IPS-18c (cell line): ENCODE data around the gene GPBP1L1.
A peak's percentile ranks its signal among the peaks of the same experiment; 100 is the strongest.
"Not testable (repeated sequence)": the region's sequence is repeated elsewhere in the genome, so short reads cannot be mapped to it uniquely, and the experiment has no call there.

Source experiments
- H3K4me3 ChIP-seq: 2 replicates; pipeline ENCODE4 v1.7.0; 2013; ENCODE audit warnings: low read depth, mild to moderate bottlenecking, low read length, moderate library complexity; ENCODE audit not compliant: insufficient read depth
- H3K9me3 ChIP-seq: one replicate; pipeline ENCODE4 v1.6.1; 2013; ENCODE audit warnings: mild to moderate bottlenecking, low read length, moderate library complexity; ENCODE audit not compliant: control insufficient read depth, insufficient read depth

The GPBP1L1 gene

DNA sequence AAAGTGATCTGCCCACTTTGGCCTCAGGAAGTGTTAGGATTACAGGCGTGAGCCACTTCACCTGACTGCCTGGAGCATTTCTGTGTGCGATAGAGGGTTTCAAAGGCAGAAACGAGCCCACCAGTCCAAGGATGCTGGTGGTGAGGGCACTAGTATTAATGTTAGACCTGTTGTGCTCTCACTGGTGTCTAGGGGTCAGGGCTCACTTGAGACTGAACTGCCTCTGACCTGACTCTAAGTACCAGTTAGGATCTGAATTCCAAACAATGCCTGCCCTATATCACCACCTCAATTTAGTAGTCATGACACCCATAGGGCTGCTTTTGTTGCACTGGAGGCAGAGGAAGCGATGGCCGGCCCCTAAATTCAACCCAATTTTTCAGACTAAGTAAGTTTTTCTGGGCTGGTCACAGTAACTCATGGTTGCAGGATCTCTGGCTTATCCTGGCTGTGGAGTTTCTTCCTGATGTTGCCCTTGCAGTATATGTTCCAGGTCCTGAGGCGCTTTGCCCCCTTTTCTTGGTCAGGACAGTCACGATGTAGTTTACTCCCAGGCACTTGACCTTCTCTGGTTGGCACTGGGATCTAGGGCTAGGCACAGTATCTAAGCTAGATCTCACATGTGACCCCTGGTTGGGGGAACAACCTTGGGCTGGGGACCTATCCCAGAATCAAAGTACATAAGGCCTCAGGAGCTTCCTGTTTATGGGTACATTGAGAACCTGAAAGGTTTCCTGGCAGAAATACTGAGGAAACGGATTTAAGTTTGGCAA is 67.0 kb downstream of the GPBP1L1 start:
- H3K9me3 ChIP-seq = peaks cover 2% of the 10 kb centered on the region

DNA sequence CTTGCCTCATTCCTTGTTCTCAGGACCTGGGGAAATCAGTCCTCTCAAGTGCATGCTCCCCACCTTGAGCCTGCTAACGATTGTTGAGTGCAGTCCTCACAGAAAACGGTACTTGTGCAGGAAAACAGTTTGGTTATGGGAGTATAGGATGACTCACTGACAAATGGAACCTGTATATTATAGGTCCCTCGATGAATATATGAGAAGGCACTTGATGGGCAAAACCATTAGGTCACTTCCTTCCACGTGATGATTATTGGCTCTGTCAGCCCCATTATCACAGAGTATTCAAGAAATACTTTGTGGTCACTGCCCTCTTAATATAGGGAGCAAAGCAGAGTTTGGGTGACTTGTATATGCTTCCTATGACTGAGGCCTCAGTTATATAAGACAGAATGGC is 68.7 kb downstream of the GPBP1L1 start:
- H3K4me3 ChIP-seq = no peak overlapping the region

More for the DNA sequence above, 67.0 kb downstream of the GPBP1L1 start:
- H3K4me3 ChIP-seq = no peak overlapping the region

DNA sequence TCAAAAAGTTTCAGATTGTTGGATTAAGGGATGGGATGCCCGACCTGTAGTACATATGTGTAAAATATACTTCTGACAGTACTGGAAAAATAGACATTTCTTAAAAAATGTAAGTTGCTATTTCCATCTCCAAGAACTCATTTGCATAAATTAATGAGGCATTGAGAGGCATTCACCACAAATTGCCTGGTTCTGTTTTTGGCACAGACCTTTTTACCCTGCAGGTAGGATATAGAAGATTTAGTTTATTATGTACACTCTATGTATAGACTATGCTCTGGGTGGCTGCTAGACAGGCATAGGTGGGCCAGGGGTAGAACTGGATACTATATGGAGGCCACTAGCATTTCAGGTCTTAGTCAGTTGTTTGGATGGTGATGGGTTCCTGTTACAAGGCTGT is 70.4 kb downstream of the GPBP1L1 start:
- H3K9me3 ChIP-seq = no peaks in the 10 kb centered on the region
- H3K4me3 ChIP-seq = no peak overlapping the region

More for the DNA sequence above, 68.7 kb downstream of the GPBP1L1 start:
- peaks cover 2% of the 10 kb centered on the region for H3K9me3 ChIP-seq

DNA sequence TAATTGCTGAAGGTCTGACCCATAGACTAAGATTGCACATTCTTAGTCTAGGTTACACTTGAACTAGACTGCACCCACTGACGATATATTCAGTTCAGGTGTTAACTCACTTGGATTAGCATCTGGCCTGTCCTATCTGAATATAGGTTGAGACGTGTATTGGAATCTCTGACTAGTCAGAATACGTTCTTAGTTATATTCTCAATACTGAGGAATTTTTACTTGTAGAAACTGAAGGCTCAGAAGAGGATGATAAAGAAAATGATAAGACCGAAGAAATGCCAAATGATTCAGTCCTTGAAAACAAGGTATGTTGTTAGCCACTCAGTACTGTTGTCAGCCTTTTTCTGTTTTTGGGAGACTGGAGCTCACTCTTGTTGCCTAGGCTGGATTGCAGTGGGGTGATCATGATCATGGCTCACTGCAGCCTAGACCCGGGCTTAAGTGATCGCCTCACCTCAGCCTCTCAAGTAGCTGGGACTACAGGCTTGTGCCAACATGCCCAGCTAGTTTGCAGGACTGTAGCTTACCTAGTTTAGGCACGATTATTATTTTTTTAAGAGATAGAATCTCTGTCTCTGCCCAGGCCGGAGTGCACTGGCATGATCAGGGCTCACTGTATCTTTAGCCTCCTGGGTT is 73.3 kb downstream of the GPBP1L1 start:
- H3K9me3 ChIP-seq = no peaks in the 10 kb centered on the region
- H3K4me3 ChIP-seq = no peak overlapping the region

DNA sequence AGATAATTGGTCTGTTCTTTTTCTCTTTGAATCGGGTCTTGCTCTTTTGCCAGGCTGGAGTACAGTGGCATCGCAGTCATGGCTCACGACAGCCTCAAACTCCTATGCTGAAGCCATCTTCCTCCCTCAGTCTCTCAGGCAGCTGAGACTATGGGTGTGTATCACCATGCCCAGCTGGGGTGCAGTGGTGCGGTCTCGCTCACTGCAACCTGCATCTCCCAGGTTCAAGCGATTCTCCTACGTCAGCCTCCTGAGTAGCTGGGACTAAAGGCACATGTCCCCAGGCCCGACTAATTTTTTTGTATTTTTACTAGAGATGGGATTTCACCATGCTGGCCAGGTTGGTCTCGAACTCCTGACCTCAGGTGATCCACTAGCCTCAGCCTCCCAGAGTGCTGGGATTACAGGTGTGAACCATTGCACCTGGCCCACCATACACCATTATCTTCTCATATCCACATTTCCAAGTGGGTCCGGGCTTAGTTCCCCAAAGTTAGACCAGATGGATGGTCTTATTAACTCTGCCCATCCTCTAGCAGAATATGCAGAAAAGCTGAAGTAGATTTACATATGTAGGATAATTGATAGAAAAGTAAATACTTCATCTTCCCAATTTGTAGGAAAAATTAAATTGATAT is 75.6 kb downstream of the GPBP1L1 start:
- Histone ChIP-seq H3K4me3 (no peak overlapping the region), H3K9me3 (no peaks in the 10 kb centered on the region)

DNA sequence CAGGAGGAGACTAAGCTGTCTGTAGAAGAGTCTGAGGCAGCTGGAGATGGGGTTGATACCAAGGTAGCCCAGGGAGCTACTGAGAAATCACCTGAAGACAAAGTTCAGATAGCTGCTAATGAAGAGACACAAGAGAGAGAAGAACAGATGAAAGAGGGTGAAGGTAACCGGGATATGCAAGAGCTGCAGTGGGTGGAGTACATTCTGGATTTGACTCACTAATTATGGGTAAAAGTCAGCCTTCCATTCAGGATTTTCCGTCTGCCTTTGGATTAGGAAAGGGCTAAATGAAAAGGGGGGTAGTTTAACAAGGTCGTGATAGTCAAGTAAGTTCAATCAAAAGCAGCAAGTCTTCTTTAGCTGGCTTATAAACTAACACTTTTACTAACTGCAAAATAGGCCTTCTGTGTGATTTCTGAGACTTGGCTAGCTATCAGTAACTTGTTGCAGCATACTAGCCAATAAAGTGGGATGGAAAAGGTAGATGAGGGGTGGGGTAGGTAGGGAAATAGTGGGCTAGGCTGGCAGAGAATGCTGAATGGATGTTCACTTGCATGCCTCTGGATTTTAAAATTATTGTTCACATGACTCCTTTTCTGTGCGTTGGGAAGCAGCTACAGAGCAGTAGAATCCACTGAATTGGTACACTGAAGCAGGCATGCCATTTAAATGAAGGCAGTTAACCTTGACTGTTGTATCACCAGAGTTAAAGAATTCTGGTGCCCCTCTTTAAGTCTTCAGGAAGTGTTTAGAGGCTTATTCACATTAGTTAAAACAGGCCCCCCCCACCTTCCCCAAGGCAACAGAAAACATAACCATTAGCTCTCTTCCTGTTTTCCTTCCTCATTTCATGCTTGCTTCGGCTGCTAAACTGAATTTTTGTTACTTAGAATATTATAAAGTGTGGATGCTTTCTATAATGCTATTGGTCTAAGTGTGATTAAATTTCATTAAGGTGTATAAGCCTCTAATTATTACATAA is 77.9 kb downstream of the GPBP1L1 start:
- Histone ChIP-seq H3K9me3 (no peaks in the 10 kb centered on the region), H3K4me3 (no peak overlapping the region)

DNA sequence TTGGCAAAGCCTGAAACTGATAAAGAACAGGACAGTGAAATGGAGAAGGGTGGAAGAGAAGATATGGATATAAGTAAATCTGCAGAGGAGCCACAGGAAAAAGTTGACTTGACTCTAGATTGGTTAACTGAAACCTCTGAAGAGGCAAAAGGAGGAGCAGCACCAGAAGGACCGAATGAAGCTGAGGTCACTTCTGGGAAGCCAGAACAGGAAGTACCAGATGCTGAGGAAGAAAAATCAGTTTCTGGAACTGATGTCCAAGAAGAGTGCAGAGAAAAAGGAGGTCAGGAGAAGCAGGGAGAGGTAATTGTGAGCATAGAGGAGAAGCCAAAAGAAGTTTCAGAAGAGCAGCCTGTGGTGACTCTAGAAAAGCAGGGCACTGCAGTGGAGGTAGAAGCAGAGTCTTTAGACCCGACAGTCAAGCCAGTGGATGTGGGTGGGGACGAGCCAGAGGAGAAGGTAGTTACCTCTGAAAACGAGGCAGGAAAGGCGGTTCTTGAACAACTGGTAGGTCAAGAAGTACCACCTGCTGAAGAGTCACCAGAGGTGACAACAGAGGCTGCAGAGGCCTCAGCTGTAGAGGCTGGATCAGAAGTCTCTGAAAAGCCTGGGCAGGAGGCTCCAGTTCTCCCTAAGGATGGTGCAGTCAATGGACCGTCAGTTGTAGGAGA is 78.8 kb downstream of the GPBP1L1 start:
- no peaks in the 10 kb centered on the region for H3K9me3 ChIP-seq
- no peak overlapping the region for H3K4me3 ChIP-seq

DNA sequence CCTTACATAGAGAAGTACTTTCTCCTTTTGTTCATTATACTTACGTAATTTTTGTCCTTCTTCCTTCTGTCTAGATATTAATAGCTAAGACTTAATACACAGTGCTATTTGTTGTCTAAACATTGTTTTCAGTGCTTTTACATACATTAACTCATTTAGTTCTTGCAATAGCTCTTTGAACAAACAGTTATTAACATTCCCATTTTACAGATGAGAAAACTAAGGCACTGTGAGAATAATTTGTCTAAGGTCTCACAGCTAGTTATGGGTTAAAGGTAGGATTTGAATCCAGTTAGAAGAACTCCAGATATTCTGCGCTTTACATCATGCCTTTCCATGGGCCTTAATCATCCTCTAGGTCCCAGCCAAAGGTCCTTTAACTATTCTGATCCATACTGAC is 82.1 kb downstream of the GPBP1L1 start:
- Histone ChIP-seq H3K9me3 (no peaks in the 10 kb centered on the region), H3K4me3 (no peak overlapping the region)

DNA sequence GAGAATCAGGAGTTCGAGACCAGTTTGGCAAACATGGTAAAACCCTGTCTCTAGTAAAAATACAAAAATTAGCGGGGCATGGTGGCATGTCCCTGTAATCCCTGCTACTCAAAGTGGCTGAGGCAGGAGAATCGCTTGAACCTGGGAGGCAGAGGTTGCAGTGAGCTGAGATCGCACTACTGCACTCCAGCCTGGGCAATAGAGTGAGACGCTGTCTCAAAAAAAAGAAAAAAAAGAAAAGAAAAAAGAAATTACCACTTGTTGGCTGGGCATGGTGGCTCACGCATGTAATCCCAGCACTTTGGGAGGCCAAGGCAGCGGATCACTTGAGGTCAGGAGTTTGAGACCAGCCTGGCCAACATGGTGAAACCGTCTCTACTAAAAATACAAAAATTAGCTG is 89.6 kb downstream of the GPBP1L1 start:
- not testable (repeated sequence) for H3K4me3 ChIP-seq, H3K9me3 ChIP-seq

DNA sequence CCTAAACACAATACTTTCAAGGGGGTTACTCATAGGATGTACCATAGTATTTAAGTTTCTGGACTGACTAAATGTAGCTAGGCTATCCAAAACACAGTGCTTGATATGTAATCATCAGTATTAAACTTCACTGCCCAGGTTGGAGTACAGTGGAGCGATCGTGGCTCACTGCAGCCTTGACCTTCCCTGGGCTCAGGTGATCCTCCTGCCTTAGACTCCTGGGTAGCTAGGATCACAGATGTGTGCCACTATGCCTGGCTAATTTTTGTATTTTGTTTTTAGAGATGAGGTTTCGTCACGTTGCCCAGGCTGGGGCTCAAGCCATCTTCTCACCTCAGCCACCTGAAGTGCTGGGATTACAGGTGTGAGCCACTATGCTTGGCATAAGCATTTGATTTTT is 91.9 kb downstream of the GPBP1L1 start:
- H3K9me3 ChIP-seq = no peaks in the 10 kb centered on the region

DNA sequence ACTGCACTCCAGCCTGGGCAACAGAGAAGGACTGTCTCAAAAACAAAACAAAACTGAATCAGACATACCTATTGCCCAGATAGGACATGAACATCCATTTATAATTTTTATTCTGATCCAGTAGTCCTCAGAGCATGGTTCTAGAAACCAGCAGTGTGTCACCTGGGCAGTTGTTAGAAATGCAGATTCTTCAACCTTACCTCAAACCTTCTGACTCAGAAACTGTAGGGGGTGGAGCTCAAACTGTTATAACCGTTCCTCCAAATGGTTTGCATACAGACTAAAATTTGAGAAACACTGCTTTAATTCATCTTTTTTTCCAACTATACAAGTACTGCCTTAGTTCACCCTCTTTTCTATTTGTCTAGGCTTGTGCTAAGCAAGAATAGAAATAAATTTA is 96.5 kb downstream of the GPBP1L1 start:
- no peak overlapping the region for H3K4me3 ChIP-seq

More for the DNA sequence above, 91.9 kb downstream of the GPBP1L1 start:
- no peak overlapping the region for H3K4me3 ChIP-seq

DNA sequence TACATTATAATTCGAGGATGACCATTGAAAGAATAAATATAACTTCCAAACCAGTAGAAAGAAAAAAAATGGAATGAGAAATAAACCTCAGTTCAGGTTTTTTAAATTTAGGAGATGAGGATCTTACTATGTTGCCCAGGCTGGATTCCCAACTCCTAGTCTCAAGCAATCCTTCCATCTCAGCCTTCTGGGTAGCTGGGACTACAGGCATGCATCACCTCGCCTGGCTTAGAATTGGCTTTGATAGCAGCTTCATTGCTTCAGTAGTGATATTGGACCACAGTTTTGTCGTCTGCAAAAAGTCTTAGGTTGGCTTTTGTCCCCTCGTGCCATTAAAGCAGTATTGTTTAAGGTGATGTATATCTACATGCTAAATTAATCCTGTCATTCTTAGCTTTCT is 99.6 kb downstream of the GPBP1L1 start:
- H3K4me3 ChIP-seq = no peak overlapping the region

More for the DNA sequence above, 96.5 kb downstream of the GPBP1L1 start:
- H3K9me3 ChIP-seq = no peaks in the 10 kb centered on the region

DNA sequence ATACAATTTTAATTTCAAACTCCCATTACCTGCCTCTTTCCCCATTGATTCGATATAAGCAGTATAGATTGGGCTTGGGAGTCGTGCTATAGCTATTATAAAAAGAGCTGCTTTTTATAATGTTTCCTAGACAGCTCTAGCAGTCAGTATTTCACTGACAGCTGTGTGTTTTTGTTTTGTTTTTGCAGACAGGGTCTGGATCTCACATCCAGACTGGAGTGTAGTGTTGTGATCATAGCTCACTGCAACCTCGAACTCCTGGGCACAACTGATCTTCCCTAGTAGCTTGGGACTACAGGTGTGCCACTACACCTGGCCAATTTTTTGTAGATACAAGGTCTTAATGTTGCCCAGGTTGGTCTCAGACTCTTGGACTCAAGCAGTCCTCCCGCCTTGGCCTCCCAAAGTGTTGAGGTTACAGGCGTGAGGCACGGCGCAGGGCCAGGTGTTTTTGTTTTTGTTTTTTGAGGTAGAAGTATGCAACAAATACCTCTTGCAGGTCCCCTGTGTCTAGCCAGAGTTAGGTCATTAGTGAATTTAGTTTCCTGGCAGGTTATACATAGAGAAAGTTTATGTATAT is 100.7 kb downstream of the GPBP1L1 start:
- peak overlapping the region; percentile 99 for H3K4me3 ChIP-seq
- H3K9me3 ChIP-seq = no peaks in the 10 kb centered on the region

More for the DNA sequence above, 99.6 kb downstream of the GPBP1L1 start:
- H3K9me3 ChIP-seq = no peaks in the 10 kb centered on the region

DNA sequence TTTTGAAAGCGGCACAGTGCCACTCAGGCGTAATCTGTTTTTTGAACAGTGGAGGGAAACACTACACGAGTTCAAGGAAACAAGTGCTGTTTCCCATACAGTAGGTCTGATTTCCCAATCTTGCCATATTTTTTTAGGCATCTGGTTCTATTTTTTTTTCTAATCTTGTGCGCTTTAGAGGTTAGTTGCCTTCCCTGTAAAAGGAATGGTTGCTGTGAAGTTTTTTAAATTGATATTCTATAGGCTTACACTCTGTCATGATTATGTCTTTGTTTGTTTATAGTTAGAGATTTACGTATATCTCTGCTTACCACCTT is 101.3 kb downstream of the GPBP1L1 start:
- Histone ChIP-seq H3K4me3 (peak overlapping the region; percentile 99), H3K9me3 (no peaks in the 10 kb centered on the region)

DNA sequence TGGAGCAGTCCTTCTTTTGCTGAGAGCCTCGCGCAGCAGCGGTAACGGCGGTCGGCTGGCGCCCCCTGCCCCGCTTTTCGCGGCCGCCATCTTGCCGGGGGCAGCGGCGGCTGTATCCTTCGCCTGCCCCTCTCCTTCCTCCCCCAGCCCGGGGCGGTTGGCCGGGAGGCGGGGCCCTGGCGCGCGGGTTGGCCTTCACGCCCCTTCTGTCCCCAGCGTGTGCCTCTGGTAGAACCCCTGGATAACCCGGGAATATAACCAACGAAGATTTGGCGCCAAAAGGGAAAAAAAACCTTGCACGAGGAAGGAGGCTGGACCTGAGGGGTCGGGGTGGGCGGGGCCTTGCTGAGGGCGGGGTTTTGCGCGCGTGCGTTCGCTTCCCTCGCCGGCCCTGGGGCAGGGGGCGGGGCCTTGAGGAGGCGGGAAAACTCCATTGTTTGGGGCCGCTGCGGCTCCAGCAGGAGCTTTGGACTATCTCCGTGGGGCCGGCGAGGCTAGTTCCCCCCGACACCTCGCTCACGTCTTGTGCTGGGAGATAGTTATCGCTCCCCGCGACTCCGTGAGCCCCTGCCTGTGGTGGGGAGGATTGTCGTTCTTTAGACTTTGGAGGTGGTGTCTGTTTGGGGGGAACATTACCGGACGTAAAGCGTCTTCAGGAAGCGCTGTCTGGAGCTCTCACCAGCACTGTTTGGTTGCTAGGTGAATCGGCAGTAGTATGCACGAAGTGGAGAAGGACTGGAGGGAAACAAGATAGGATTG is 101.8 kb downstream of the GPBP1L1 start:
- Histone ChIP-seq H3K9me3 (no peaks in the 10 kb centered on the region), H3K4me3 (peak overlapping the region; percentile 99)
